ENCODE data around the gene CYP27B1.
"Not testable (repeated sequence)": the region's sequence is repeated elsewhere in the genome, so short reads cannot be mapped to it uniquely, and the experiment has no call there.

CYP27B1 gene

DNA sequence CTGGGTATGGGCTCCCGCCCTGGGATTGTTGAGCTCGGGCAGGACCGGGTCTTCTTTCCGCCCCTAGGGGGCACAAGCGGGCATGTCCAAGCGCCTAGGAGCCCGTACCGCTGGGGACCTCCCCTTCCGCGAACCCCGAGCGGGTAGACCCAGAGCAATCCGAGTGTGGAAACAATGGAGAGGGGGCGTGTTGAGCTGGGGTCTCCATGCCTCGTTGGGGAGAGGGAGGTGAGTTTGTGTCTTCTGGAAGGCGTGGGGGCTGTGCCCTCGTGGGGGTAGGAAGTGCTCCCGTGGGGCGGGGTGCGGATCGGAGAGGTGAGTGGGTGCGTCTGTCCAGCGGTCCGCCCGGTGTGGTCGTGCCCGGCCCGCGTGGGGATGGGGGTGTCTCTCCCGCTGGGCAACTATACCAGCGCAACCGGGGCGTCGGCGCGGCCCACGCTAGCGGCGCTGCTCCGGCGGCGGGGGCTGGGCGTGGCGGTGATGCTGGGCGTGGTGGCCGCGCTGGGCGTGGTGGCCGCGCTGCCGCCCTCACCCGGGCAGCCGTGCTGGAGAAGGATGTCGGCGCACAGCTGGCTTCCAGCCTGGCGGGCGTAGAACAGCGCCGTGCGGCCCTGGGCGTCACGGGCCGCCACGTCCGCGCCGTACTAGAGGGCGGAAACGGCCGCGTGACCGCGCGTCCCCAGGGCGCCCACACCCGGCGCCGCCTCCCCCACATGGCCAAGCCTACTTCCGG lies 40.6 kb downstream of the CYP27B1 start:
- Histone ChIP-seq H3K9ac (ENCODE audit: low read depth, low read length) (no peak overlapping the region), H3K9me3 (ENCODE audit: control insufficient read depth, insufficient read depth, low read length) (no peaks in the 10 kb centered on the region), H3K36me3 (ENCODE audit: control insufficient read depth, insufficient read depth, low read length) (no peaks in the 10 kb centered on the region), H3K27me3 (ENCODE audit: control insufficient read depth, insufficient read depth, low read length) (peaks cover 80% of the 10 kb centered on the region), H3K4me1 (ENCODE audit: control insufficient read depth, insufficient read depth, low read length) (no peaks in the 10 kb centered on the region), H3K4me3 (ENCODE audit: low read depth, low read length) (peak overlapping the region; percentile 75)

DNA sequence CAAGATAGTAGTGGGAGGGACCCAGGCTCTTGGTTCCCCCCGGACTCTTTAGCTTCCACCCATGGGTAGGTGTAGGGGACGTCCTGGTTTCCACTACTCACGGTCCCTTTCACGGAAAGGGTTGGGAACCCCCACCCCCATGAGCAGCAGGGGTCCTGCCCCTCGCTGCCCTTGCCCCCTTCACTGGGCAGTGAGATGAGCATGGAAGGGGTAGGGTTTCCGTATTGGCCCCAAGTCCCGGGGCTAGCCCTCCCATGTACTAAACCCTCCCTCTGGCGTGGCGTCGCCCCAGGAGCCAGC lies 41.1 kb downstream of the CYP27B1 start:
- H3K27me3 ChIP-seq (ENCODE audit: control insufficient read depth, insufficient read depth, low read length) = peaks cover 74% of the 10 kb centered on the region
- peak overlapping the region; percentile 75 for H3K4me3 ChIP-seq (ENCODE audit: low read depth, low read length)
- no peaks in the 10 kb centered on the region for H3K36me3 ChIP-seq (ENCODE audit: control insufficient read depth, insufficient read depth, low read length)
- no peak overlapping the region for H3K9ac ChIP-seq (ENCODE audit: low read depth, low read length)
- H3K4me1 ChIP-seq (ENCODE audit: control insufficient read depth, insufficient read depth, low read length) = no peaks in the 10 kb centered on the region
- H3K9me3 ChIP-seq (ENCODE audit: control insufficient read depth, insufficient read depth, low read length) = no peaks in the 10 kb centered on the region

DNA sequence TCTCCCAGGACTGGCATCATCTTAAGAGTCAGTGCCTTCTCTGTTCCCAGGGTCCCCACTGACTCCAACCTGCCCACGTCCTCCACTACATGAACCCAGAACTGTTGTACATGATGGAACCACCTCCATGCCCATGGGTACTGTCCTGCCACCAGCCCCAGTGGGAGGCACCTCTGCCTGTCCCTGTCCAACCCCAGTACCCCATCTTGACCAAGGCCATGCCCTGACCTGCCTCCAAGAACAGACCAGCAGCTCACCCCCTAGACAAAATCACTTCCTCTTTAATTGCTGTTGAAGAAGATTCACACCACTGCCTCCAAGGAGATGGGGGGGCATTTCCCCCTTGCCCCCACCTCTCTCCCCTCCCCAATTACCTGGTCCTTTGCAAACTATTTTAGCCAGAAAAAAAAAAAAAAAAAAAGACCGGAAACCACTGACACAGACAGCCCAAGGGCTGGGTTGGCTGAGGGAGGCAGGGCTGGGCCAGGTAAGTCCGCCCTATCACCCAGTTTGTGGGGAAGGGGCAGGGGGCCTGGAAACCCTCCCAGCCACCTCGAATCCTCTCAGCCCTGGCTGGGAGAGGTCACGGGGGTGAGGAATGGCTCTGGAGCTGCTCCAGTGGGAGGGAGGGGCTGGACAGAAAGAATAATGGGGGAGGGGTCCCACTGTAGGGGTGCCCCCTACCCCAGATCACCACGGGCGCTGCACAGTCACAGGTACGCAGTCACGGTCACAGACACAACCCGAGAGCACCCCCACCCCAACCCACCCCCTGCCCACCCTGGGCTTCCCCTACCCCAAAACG lies 41.7 kb downstream of the CYP27B1 start:
- Histone ChIP-seq H3K4me3 (ENCODE audit: low read depth, low read length) (peak overlapping the region; percentile 18), H3K9ac (ENCODE audit: low read depth, low read length) (no peak overlapping the region), H3K4me1 (ENCODE audit: control insufficient read depth, insufficient read depth, low read length) (no peaks in the 10 kb centered on the region), H3K36me3 (ENCODE audit: control insufficient read depth, insufficient read depth, low read length) (peaks cover 4% of the 10 kb centered on the region), H3K27me3 (ENCODE audit: control insufficient read depth, insufficient read depth, low read length) (peaks cover 68% of the 10 kb centered on the region), H3K9me3 (ENCODE audit: control insufficient read depth, insufficient read depth, low read length) (no peaks in the 10 kb centered on the region)

DNA sequence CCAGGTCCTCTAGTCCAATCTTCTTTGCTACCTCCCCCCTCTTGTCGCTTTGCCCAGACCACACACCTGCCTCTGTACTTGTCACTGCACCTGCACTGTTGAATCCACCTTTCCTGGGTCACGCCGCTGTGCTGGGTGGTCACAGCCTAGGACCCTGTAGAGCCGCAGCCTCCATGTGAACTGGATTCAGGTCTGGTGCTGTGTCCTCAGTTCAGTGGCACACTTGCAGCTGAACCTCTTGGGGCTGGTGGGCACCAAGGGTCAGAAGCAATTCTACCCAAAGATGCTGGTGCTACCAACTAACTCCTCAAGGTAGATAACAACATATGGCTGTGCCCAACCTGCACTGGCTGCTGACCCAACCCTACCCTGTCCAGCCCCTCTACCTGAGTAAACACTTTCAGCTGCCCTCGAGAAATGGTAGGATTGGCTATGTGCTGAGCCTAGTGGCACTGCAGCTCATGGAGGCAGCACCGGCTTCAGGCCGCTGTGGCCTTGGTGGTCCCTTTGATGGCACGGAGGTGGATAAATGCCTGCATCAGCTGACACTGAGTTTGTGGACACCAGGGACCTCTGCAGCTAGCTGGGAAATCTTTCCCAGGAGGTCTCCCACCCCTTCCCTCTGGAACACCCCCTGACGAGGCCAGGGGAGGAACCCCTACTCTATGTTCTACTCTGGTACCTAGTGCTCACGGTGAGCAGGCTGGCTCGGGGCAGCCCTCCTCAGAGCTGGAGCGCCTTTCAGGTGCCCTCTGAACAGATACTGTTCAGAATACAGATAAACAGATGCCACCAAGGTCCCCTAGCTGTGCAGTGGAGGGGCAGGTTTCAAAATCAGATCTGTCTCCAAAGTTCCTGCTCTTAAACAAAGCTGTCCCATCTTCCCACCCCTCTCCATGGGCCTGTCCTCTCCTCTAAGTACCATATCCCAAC lies 42.6 kb downstream of the CYP27B1 start:
- no peak overlapping the region for H3K9ac ChIP-seq (ENCODE audit: low read depth, low read length)
- H3K9me3 ChIP-seq (ENCODE audit: control insufficient read depth, insufficient read depth, low read length) = no peaks in the 10 kb centered on the region
- H3K4me1 ChIP-seq (ENCODE audit: control insufficient read depth, insufficient read depth, low read length) = no peaks in the 10 kb centered on the region
- H3K4me3 ChIP-seq (ENCODE audit: low read depth, low read length) = no peak overlapping the region
- peaks cover 59% of the 10 kb centered on the region for H3K27me3 ChIP-seq (ENCODE audit: control insufficient read depth, insufficient read depth, low read length)
- peaks cover 5% of the 10 kb centered on the region for H3K36me3 ChIP-seq (ENCODE audit: control insufficient read depth, insufficient read depth, low read length)

DNA sequence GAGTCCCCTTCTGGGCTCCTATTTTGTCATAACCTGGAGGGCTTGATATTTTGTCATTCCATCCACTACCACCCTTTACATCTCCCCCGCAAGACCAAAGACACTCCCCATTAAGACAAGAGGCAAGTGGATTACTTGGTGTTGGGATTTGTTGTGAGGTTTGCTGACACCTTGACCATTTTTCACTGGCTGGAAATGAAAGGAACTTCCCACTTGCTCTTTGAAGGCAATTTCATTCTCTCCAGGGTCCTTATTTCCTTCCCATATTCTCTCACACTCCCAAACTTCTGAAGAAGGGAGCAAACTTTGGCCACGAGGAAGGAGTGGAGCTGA lies 43.3 kb downstream of the CYP27B1 start:
- Histone ChIP-seq H3K4me1 (ENCODE audit: control insufficient read depth, insufficient read depth, low read length) (no peaks in the 10 kb centered on the region), H3K9ac (ENCODE audit: low read depth, low read length) (no peak overlapping the region), H3K36me3 (ENCODE audit: control insufficient read depth, insufficient read depth, low read length) (peaks cover 5% of the 10 kb centered on the region), H3K9me3 (ENCODE audit: control insufficient read depth, insufficient read depth, low read length) (no peaks in the 10 kb centered on the region), H3K4me3 (ENCODE audit: low read depth, low read length) (no peak overlapping the region), H3K27me3 (ENCODE audit: control insufficient read depth, insufficient read depth, low read length) (peaks cover 54% of the 10 kb centered on the region)

DNA sequence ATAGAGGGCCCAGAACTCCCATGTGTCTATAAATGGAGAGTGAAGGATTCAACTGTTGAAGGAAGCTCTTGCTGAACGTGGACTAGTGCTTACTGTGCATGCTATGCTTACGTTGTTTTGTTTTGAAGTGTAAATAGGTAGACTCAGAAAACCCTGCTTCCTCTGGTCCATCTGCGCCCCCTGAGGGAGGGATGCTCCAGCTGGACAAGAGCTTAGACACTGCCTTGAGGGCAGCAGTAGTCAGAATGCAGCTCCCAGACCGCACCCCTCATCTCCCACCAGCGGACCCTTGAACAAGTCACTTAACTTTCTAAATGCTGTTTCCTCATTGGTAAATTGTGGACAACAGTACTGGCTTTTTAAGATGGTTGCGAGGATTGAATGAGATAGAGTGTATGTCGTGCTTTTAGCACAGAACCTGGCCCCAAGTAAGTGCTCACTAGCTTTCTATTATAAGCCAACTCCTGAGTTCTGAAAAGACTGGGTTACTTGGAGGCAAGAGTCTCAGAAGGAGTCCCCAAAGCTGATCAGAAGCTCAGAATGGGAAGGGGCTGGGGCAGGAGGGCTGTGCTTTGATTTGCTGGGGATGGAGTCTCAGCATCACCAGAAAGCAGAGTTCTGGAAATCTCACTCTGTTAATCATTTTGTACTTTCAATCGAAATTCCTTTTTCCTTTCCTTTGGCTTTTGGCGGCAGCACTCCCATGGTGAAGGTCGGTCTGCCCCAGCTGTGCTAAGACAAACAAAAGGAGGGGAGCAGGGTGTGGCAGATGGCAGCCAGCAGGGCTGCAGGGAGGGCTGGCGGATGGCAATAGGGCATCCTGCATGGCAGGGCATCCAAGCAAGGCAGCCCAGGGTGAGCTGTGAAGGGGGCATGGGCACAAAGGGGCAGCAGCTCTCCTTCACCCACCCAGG lies 43.9 kb downstream of the CYP27B1 start:
- peaks cover 48% of the 10 kb centered on the region for H3K27me3 ChIP-seq (ENCODE audit: control insufficient read depth, insufficient read depth, low read length)
- H3K9ac ChIP-seq (ENCODE audit: low read depth, low read length) = no peak overlapping the region
- H3K9me3 ChIP-seq (ENCODE audit: control insufficient read depth, insufficient read depth, low read length) = no peaks in the 10 kb centered on the region
- H3K4me1 ChIP-seq (ENCODE audit: control insufficient read depth, insufficient read depth, low read length) = no peaks in the 10 kb centered on the region
- H3K4me3 ChIP-seq (ENCODE audit: low read depth, low read length) = no peak overlapping the region
- peaks cover 5% of the 10 kb centered on the region for H3K36me3 ChIP-seq (ENCODE audit: control insufficient read depth, insufficient read depth, low read length)

DNA sequence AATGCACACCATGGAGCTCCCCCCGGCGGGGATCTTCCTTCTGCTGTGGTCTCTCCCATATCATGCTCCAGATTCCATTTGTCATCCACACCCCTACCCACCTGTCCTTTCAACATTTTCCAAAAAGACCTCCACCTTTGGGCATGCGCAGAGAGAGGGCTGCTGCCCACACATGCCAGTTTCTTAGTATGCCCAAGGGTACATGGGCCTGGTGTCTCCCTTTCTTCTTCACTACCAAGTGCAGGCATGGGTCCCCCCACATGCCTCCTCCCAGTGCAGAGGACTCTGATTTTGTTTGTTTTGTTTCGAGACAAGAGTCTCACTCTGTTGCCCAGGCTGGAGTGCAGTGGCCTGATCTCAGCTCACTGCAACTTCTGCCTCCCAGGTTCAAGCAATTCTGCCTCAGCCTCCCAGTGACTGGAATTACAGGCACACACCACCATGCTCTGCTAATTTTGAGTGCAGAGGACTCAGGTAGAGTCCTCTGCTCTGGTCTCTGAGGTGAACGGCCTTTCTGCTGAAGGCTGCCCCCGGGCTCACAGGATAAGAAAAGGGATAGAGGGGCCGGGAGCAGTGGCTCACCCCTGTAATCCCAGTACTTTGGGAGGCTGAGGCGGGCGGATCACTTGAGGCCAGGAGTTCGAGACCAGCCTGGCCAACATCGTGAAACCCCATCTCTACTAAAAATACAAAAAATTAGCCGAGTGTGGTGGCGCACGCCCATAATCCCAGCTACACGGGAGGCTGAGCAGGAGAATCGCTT lies 44.9 kb downstream of the CYP27B1 start:
- not testable (repeated sequence) for H3K4me3 ChIP-seq (ENCODE audit: low read depth, low read length); H3K36me3 ChIP-seq (ENCODE audit: control insufficient read depth, insufficient read depth, low read length); H3K9me3 ChIP-seq (ENCODE audit: control insufficient read depth, insufficient read depth, low read length); H3K9ac ChIP-seq (ENCODE audit: low read depth, low read length); H3K4me1 ChIP-seq (ENCODE audit: control insufficient read depth, insufficient read depth, low read length)
- H3K27me3 ChIP-seq (ENCODE audit: control insufficient read depth, insufficient read depth, low read length) = peaks cover 38% of the 10 kb centered on the region

DNA sequence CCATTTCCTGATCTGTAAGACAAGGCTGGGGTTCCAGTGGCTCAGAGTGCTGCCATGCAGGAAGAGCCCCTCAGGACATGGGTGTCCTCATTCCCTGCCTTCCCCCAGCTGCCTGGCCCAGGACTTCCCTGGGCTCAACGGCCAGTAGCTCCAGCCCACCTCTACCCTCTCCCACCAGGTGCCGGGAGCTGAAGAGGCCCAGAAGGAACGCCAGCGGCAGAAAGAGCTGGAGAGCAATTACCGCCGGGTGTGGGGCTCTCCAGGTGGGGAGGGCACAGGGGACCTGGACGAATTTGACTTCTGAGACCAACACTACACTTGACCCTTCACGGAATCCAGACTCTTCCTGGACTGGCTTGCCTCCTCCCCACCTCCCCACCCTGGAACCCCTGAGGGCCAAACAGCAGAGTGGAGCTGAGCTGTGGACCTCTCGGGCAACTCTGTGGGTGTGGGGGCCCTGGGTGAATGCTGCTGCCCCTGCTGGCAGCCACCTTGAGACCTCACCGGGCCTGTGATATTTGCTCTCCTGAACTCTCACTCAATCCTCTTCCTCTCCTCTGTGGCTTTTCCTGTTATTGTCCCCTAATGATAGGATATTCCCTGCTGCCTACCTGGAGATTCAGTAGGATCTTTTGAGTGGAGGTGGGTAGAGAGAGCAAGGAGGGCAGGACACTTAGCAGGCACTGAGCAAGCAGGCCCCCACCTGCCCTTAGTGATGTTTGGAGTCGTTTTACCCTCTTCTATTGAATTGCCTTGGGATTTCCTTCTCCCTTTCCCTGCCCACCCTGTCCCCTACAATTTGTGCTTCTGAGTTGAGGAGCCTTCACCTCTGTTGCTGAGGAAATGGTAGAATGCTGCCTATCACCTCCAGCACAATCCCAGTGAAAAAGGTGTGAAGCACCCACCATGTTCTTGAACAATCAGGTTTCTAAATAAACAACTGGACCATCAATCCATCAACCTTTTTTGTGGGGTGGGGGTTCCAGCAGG lies 46.0 kb downstream of the CYP27B1 start:
- H3K9ac ChIP-seq (ENCODE audit: low read depth, low read length) = no peak overlapping the region
- no peaks in the 10 kb centered on the region for H3K4me1 ChIP-seq (ENCODE audit: control insufficient read depth, insufficient read depth, low read length)
- H3K4me3 ChIP-seq (ENCODE audit: low read depth, low read length) = no peak overlapping the region
- peaks cover 29% of the 10 kb centered on the region for H3K27me3 ChIP-seq (ENCODE audit: control insufficient read depth, insufficient read depth, low read length)
- H3K9me3 ChIP-seq (ENCODE audit: control insufficient read depth, insufficient read depth, low read length) = no peaks in the 10 kb centered on the region
- peaks cover 5% of the 10 kb centered on the region for H3K36me3 ChIP-seq (ENCODE audit: control insufficient read depth, insufficient read depth, low read length)

DNA sequence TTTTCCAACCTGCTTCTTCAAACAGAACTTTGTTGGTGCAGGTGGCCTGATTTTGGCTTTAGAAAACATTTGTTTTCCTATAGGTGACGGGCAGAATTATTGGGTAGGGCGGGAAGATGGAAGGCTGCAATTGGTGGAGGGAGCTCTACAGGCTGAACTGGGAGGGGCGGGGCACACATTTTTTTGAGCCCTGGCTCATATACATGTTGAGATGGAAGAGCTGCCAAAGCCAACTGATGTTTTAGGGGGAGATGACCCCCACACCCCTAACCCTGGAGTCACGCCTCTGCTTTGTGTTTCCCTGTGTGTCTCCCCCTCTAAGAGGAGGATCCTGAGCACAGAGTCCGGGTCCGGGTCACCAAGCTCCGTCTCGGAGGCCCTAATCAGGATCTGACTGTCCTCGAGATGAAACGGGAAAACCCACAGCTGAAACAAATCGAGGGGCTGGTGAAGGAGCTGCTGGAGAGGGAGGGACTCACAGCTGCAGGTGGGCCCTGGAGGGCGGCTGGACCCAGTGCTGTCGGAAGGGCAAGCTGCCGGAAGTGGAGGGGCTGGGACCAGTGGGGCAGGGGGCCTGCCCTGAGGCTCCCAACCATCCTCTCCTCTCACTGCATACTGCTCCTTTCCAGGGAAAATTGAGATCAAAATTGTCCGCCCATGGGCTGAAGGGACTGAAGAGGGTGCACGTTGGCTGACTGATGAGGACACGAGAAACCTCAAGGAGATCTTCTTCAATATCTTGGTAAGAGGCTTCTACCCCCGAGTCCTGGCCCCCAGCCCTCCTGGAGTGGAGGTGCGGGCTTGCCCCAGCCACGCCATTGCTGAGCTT lies 46.9 kb downstream of the CYP27B1 start:
- Histone ChIP-seq H3K9me3 (ENCODE audit: control insufficient read depth, insufficient read depth, low read length) (no peaks in the 10 kb centered on the region), H3K4me3 (ENCODE audit: low read depth, low read length) (no peak overlapping the region), H3K27me3 (ENCODE audit: control insufficient read depth, insufficient read depth, low read length) (peaks cover 22% of the 10 kb centered on the region), H3K4me1 (ENCODE audit: control insufficient read depth, insufficient read depth, low read length) (no peaks in the 10 kb centered on the region), H3K9ac (ENCODE audit: low read depth, low read length) (no peak overlapping the region), H3K36me3 (ENCODE audit: control insufficient read depth, insufficient read depth, low read length) (peaks cover 8% of the 10 kb centered on the region)
